ENCODE measurements around the gene MRPL28. TPM values are rescaled to one million over a fixed set of nuclear protein-coding genes. Genes with fewer than 3 reads are reported as not detected.
A peak's percentile ranks its signal among the peaks of the same experiment; 100 is the strongest.
"Not testable (repeated sequence)": the region's sequence is repeated elsewhere in the genome, so short reads cannot be mapped to it uniquely, and the experiment has no call there.

Gene MRPL28
- total RNA-seq, 8 experiments from 2014 or later, result 57.8 to 117 (median 82.2) TPM

DNA sequence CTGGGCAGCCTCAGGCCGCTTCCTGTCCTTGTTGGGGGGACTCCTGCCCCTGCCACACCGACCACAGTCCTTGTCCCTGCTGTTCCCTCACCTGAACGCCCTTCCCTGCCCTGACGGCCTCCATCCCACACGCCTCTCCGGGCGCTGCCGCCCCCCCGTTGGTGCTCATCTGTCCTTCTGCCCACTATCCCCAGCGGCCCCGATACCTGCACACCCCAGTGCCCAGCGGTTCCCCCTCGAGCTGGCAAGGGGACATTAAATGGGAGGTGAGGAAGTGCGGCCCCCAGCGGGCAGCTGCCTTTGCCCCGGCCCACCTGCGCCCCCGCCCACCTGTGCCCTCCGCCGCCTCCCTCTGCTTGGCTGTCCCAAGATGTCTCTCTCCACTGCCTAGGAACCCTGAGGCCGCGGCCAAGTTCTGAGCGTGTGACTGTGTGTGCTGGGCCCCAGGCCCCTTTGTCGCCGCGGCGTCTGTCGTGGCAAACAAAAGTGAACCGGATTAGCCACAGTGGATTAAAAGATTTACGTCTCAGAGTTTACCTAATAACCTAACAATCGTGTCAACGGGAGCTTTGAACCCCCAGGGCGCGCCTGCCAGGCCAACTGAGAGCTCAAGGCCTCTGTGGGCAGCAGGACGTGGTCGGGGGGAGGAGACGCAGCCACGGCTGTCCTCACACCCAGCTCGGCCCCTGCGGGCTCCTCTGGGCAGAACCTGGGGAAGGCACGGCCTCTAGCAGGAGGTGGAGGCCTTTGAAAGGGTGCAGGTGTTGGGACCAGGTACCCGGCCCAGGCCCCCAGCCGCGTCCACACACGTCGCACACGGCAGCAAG lies 10.3 kb downstream of the MRPL28 start:
- in situ Hi-C loops (cut with MboI; ENCODE audit: low pct_unique_long_range_greater_than_20kb in 2 of 9, low sequenced_read_pairs in 9 of 9, unreplicated experiment in 9 of 9), result no loop called here
- no peak for ATAC-seq (replicated peaks in 6 of 8)
- peaks cover 8 to 18% of the 10 kb centered on the region in 2 donors for H3K4me1 ChIP-seq (replicated peaks in 1 of 2)
- no peak overlapping the region for H3K27ac ChIP-seq
- H3K4me3 ChIP-seq, result no peak overlapping the region
- WGBS, 10 experiments, result 80 to 85% methylated on average over 3 to 6 of the region's 47 CpGs; no CpG with 5 or more reads in 8 of the 10 experiments

DNA sequence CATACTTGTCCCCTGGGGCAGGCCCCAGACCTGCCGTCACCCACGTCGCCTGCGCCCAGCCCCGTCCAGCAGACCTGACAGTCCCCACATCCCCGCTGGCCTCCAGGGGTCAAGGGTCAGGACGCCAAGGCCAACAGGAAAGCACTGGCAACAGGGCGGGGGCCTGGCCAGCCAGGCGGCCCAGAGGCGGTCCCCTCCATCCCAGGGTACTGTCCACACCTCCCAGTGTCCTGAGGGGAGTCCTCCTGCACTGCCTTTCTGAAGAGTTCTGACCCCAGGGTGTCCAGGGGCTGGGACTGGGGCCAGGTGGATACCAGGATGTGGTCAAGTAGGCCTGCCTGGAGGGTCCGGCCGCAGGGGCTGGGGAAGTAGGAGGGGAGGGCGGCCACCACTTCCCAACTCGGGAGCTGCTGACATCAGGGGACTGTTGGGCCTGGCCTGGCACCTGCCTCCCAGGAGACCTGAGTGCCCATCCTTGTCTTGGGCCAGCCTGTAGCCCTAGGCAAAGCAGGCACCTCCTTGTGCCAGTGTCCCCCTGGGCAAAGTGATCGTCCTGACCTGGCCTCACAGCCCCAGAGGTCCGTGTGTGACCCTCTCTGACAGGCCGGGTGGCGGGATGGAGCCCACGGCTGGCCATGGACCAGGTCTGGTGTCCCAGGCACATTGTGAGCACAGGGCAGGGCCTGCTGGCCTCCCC lies 11.1 kb downstream of the MRPL28 start:
- Histone ChIP-seq H3K27ac (no peak overlapping the region), H3K4me1 (replicated peaks in 1 of 2) (peaks cover 8 to 11% of the 10 kb centered on the region in 2 donors), H3K4me3 (no peak overlapping the region)
- in situ Hi-C loops (cut with MboI; ENCODE audit: low pct_unique_long_range_greater_than_20kb in 2 of 9, low sequenced_read_pairs in 9 of 9, unreplicated experiment in 9 of 9), result no loop called here
- WGBS, 10 experiments, result 43 to 90% (median 79%) methylated on average over 2 to 8 of the region's 19 CpGs; no CpG with 5 or more reads in 6 of the 10 experiments
- ATAC-seq (replicated peaks in 6 of 8), result no peak

DNA sequence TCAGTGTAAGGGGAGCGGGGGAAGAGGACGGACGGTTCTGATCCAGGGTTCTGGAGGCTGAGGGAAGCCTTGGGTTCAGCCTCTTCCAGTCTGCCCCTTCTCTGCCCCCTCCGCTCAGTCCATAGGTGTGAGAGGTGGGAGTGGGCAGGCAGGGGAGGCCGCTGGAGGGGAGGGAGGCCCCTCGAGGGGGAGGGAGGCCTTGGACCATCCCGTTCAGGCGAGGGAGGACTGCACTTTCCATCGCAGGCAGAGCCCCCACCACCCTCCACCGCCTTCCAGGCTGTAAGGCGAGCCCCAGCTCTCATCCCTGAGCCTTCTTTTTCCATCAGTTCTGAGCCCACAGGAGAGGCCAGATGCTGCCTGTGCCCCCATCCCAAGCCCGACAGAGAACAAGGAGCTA lies 13.6 kb downstream of the MRPL28 start:
- Histone ChIP-seq H3K4me1 (replicated peaks in 1 of 2) (no peaks in the 10 kb centered on the region), H3K27ac (no peak overlapping the region), H3K4me3 (no peak overlapping the region)
- ATAC-seq (replicated peaks in 6 of 8), result no peak
- no CpG with 5 or more reads among the region's 12 CpGs for WGBS, 10 experiments
- in situ Hi-C loops (cut with MboI; ENCODE audit: low pct_unique_long_range_greater_than_20kb in 2 of 9, low sequenced_read_pairs in 9 of 9, unreplicated experiment in 9 of 9), result no loop called here

DNA sequence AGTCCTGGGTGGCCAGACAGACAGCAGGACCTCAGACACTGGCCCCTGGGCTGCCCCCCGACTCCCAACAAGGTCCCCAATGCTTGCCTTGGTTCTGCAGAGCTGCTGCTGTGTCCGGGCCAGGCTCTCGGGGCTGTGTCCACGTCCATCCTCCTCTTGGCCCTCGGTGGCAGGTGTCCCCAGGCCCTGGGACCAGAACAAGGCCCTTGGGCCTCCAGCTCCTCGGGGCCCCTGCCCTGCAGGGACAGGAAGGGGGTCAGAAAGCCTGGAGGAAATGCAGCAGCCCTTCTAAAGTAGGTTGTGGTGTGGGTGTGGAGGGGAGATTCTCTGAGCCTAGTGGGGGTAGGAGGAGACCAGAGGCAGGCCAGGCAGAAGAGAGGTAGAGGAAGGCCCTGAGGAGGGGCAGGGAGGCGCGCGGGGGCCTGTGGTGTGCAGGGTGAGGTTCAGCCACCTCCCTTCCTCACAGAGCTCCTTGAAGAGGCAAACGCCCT lies 15.3 kb downstream of the MRPL28 start:
- no peak for ATAC-seq (replicated peaks in 6 of 8)
- in situ Hi-C loops (cut with MboI; ENCODE audit: low pct_unique_long_range_greater_than_20kb in 2 of 9, low sequenced_read_pairs in 9 of 9, unreplicated experiment in 9 of 9), result no loop called here
- Histone ChIP-seq H3K4me3 (no peak overlapping the region), H3K4me1 (replicated peaks in 1 of 2) (peaks cover 7 to 8% of the 10 kb centered on the region in 2 donors), H3K27ac (no peak overlapping the region)
- WGBS, 10 experiments, result 80 to 100% (median 95%) methylated on average over 1 to 7 of the region's 10 CpGs; no CpG with 5 or more reads in 7 of the 10 experiments

DNA sequence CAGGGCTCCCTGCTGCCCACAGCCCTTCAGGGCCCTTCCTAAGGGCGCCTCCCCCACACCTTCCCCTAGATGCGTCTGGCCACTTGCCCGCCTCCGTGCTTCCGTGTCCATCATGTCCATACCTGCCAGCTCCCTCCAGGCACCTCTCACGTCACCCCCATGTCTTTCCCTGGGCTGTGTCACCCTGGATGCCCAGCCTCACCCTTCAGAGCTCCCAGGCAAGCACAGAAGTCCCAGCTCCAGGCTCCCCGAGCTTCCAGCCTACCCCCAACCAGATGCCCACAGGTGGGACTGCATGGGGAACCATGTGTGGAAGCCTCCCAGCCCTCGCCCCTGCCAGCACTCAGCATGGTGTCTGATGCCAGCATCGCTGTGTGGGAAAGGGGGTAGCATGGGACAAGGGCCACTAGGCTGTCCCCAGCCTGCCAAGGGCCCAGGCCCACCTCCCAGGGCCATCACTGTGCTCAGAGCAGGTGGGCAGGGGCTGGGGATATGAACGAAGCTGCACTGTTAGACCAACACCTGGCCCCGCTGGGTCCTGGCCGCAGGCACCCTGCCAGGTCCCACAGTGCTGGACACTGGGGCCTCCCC lies 16.0 kb downstream of the MRPL28 start:
- in situ Hi-C loops (cut with MboI; ENCODE audit: low pct_unique_long_range_greater_than_20kb in 2 of 9, low sequenced_read_pairs in 9 of 9, unreplicated experiment in 9 of 9), result no loop called here
- 80 to 96% (median 80%) methylated on average over 1 to 5 of the region's 12 CpGs; no CpG with 5 or more reads in 7 of the 10 experiments for whole genome bisulfite sequencing, 10 experiments
- H3K27ac ChIP-seq, result no peak overlapping the region
- no peak overlapping the region for H3K4me3 ChIP-seq
- H3K4me1 ChIP-seq (replicated peaks in 1 of 2), result peaks cover 7 to 8% of the 10 kb centered on the region in 2 donors
- no peak for ATAC-seq (replicated peaks in 6 of 8)

DNA sequence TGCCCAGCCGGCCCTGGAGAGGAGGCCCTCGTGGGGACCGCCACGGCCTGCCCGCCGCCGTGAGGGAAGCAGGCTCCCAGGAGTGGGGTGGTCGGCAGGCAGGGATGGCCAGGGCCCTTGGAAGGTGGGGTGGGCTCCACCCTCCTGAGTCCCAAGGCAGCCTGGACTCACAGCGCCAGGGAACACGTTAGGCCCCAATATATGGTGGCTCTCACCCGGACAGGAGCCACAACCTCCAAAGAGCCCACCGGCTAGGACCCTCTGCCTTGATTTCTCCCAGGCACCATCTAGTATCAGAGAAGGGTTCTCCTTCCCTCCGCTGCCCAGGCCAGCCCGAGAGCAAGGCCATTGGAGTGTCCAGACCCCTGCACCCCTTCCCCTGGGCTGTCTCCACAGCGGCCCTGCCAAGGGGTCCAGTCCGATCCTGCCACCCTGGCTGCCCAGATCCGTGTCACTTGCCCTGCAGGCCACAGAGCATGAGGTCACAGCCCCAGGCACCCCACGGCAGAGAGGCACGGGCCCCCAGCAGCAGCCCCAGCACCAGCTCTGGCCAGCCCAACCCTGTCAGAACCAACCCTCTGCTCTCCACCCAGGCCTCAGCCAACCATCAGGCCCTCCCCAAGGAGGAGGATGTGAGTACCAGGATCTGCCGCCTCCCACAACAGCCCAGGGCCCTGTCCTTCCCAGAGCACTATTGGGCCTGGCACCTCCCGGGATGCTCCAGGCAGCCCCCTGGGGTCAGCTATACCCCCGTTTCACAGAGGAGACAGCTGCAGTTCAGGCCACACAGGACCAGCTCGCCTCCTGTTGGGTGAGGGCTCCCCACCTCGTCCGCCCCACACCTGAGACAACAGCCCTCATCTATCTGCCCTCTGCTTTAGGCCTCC lies 16.7 kb downstream of the MRPL28 start:
- H3K27ac ChIP-seq, result peak overlapping the region in 1 of 2 donors; percentile 26
- ATAC-seq (replicated peaks in 6 of 8), result peak in 2 of 8 experiments; percentile 1 to 6
- 53 to 100% (median 88%) methylated on average over 1 to 7 of the region's 25 CpGs; no CpG with 5 or more reads in 6 of the 10 experiments for WGBS, 10 experiments

DNA sequence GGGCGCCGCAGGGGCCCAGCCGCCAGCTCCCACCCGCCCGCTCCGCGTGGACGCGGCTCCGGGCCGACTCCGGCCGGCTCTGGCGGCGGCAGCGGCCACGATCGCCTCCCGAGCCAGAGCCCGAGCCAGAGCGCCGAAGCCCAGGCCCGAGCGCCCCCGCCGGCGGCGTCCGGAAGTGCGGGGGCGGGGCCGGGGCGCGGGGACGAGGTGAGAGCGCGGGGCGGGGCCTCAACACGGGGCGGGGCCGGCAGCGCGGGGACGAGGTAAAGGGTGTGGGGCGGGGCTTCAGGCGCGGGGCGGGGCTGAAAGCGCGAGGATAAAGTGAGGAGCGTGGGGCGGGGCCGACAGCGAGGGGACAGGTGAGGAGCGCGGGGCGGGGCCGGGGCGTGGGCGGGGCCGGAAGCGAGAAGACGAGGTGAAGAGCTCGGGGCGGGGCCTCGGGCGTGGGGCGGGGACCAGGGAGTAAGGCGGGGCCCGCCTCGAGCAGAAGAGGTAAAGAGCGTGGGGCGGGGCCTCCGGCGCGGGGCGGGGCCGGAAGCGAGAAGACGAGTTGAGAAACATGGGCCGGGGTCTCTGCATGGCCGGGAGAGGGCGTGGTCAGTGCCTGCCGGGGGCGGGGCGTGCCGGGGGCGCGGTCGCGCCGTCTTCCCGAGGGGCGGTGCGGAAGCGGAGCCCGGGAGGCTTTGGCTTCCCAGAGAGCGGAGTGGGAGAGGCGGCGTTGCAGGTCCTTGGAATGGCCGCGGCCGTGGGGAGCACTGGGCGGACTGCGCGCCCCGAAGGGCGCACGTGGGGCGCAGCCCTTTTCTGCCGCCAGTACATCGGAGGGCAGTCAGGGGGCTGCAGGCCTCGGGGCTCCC lies 17.6 kb downstream of the MRPL28 start, which contains the start of gene AXIN1:
Gene AXIN1, minus strand, starts transcription at position 177 of the 857 bp plus-strand sequence. CDS start 5,698 bp downstream, outside the sequence.
- ATAC-seq (replicated peaks in 6 of 8), result peak; percentile 69 to 80 (median 78)
- in situ Hi-C loops (cut with MboI; ENCODE audit: low pct_unique_long_range_greater_than_20kb in 2 of 9, low sequenced_read_pairs in 9 of 9, unreplicated experiment in 9 of 9), result no loop called here
- peaks cover 7 to 8% of the 10 kb centered on the region in 2 donors for H3K4me1 ChIP-seq (replicated peaks in 1 of 2)
- peak within 1 kb of the TSS; percentile 46 to 80 (median 75) for H3K4me3 ChIP-seq
- WGBS, 10 experiments, result no CpG with 5 or more reads among the region's 113 CpGs
- H3K27ac ChIP-seq, result peak within 1 kb of the TSS; percentile 32 to 75

More for the DNA sequence above, 16.7 kb downstream of the MRPL28 start:
- in situ Hi-C loops (cut with MboI; ENCODE audit: low pct_unique_long_range_greater_than_20kb in 2 of 9, low sequenced_read_pairs in 9 of 9, unreplicated experiment in 9 of 9), result no loop called here
- H3K4me1 ChIP-seq (replicated peaks in 1 of 2), result peaks cover 7 to 8% of the 10 kb centered on the region in 2 donors
- peak overlapping the region; percentile 46 to 80 (median 75) for H3K4me3 ChIP-seq

DNA sequence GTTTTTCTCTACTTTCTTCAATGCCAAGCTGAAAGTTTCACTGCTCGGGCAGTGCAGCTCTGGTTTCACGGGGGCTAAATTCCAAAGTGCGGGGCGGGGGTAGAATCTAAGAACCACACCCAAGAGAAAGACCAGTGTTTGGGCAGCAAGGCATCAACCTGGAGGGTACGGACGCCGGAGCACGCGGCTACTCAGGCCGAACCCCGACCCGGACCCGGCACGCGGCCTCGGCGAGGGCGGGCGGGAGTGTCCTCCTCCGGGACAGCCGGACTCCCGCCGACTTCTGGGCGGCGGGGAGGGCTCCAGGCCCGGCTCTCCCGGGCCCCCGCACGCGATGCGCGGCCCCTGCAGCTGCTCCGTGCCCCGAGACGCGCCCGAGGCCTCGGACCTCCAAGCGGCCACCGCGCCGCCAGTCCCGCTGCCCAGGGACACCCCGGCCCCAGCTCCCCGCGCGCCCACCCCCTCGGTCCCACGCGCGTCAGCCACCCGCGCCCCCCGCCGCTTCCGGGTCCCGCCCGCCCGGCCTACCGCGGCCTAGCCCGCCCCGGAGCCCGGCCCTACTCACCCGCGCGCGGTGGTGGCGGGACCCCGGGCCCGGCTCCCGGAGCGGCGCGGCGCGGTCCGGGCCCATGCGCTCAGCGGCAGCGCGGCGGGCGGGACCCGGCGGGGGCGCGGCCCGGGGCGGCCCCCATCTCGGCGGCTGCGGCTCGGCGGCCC lies 18.4 kb downstream of the MRPL28 start:
- WGBS, 10 experiments, result 0 to 18% methylated on average over 1 to 3 of the region's 95 CpGs; no CpG with 5 or more reads in 8 of the 10 experiments
- in situ Hi-C loops (cut with MboI; ENCODE audit: low pct_unique_long_range_greater_than_20kb in 2 of 9, low sequenced_read_pairs in 9 of 9, unreplicated experiment in 9 of 9), result no loop called here
- Histone ChIP-seq H3K4me3 (peak overlapping the region; percentile 46 to 80 (median 75)), H3K4me1 (replicated peaks in 1 of 2) (peaks cover 7 to 8% of the 10 kb centered on the region in 2 donors), H3K27ac (peak overlapping the region; percentile 32 to 75)
- peak; percentile 35 to 61 (median 42) for ATAC-seq (replicated peaks in 6 of 8)

DNA sequence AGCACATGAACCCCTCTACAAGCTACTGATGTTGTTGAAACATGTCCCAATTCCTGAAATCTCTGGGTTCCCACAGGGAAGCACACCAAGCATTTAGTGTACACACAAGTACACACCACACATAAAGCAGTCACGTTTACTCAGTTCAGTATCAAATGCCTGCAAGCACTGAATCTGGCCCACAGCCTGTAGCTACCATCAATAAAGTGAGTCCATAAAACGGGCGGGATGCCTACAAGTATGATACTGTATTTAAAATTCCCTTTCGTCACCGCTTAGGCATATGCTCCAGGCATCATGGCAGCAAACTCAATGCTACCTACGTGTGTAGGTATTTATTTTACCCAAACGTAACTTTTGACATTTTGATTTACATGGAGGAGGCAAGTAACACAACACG lies 20.1 kb downstream of the MRPL28 start:
- in situ Hi-C loops (cut with MboI; ENCODE audit: low pct_unique_long_range_greater_than_20kb in 2 of 9, low sequenced_read_pairs in 9 of 9, unreplicated experiment in 9 of 9), result no loop called here
- H3K27ac ChIP-seq, result no peak overlapping the region
- H3K4me1 ChIP-seq (replicated peaks in 1 of 2), result peaks cover 7 to 8% of the 10 kb centered on the region in 2 donors
- no peak overlapping the region for H3K4me3 ChIP-seq
- no peak for ATAC-seq (replicated peaks in 6 of 8)
- 64 to 100% (median 84%) methylated on average over 1 to 8 of the region's 8 CpGs; no CpG with 5 or more reads in 1 of the 10 experiments for WGBS, 10 experiments

DNA sequence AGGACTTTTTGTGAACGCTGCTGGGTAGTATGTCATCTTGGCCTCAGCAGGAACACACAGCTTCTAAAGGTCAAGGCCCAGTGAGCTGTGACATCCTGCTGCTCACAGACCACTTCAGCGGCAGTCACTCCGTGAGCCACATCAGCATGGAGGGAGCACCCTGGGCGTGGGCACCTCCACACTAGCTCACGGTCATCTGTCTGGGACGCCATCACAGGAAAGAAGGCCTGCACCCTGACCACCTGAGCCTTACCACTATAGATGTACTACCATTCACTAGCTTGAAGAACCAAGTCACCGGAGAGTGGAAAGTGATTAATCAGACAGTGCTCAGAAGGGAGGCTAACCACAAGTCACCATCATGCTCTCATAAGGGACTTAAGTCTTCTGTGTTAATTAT lies 21.1 kb downstream of the MRPL28 start:
- 94 to 100% (median 98%) methylated on average over 1 to 7 of the region's 7 CpGs; no CpG with 5 or more reads in 6 of the 10 experiments for WGBS, 10 experiments
- Histone ChIP-seq H3K27ac (peak overlapping the region in 1 of 2 donors; percentile 38), H3K4me3 (no peak overlapping the region), H3K4me1 (replicated peaks in 1 of 2) (peaks cover 7 to 8% of the 10 kb centered on the region in 2 donors)
- in situ Hi-C loops (cut with MboI; ENCODE audit: low pct_unique_long_range_greater_than_20kb in 2 of 9, low sequenced_read_pairs in 9 of 9, unreplicated experiment in 9 of 9), result no loop called here
- ATAC-seq (replicated peaks in 6 of 8), result no peak

DNA sequence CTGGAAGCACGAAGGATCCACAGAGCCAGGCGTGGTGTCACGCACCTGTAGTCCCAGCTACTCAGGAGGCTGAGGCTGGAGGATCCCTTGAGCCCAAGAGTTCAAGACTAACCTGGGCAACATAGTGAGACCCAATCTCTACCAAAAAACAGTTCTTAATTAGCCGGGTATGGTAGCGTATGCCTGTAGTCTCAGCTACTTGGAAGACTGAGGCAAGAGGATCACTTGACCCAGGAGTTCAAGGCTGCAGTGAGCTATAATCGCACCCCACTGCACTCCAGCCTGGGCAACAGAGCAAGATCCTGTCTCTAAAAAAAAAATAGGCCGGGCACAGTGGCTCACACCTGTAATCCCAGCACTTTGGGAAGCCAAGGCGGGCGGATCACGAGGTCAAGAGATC lies 21.8 kb downstream of the MRPL28 start:
- H3K4me3 ChIP-seq; in situ Hi-C loops (cut with MboI; ENCODE audit: low pct_unique_long_range_greater_than_20kb in 2 of 9, low sequenced_read_pairs in 9 of 9, unreplicated experiment in 9 of 9); ATAC-seq (replicated peaks in 6 of 8); H3K27ac ChIP-seq; H3K4me1 ChIP-seq (replicated peaks in 1 of 2): not testable (repeated sequence)
- 60 to 100% (median 93%) methylated on average over 1 to 4 of the region's 10 CpGs; no CpG with 5 or more reads in 4 of the 10 experiments for WGBS, 10 experiments

Data from motor neuron (in vitro differentiated cells).